Gastrocnemius medialis (tissue), 4 donors: ENCODE measurements around the gene ZRANB3.

ENCODE experiments used
- POLR2A ChIP-seq, 2 donors: fragments of 450-650 bp; IDR thresholded peaks; one replicate each; pipeline ENCODE4 v1.6.1; 2017; ENCODE audit warnings: antibody characterized with exemption in 2 of 2, mild to moderate bottlenecking in 2 of 2, moderate library complexity in 2 of 2
- TF ChIP-seq, protein P1 (sequence below), 5 experiments: fragments of 450-650 bp in 3 of 5; fragments of 200-600 bp in 2 of 5; sonication (generic) in 2 of 5; IDR thresholded peaks in 4 of 5; conservative IDR thresholded peaks in 1 of 5; 1 replicate in 4 of 5; 2 replicates in 1 of 5; pipeline ENCODE4 v1.5.1; 2016 to 2019; ENCODE audit warnings: antibody characterized with exemption in 5 of 5, mild to moderate bottlenecking in 3 of 5, moderate library complexity in 3 of 5

DNA sequence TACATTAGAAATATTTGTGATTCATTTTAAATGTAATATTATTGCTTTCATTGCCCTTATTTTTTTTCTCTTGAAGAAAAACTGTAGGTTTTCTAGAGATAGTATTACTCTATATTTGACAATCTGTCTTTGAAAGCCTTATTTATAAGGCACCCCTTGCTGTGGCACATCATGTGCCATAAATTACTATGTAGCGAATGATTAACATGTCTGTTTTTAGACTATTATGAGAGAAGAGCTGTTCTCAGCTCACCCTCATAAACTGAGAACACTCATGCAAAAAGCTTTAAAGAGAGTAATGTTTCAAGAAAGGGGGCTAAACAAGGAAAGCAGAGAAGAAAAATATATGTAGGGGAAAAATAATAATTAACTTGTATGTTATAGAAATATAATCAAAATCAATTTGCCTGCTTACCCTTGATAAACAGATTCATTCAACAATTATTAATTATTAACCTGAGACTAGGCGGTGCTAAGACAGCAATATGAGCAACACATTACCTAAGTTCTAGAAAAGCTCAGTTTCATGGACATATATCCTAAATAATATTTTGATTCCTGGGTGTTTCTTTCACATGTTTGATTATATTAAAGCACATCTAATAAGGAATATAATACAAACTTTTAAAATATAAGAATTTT lies 409.9 kb downstream of the ZRANB3 start:
- TF ChIP-seq, protein P1, sequence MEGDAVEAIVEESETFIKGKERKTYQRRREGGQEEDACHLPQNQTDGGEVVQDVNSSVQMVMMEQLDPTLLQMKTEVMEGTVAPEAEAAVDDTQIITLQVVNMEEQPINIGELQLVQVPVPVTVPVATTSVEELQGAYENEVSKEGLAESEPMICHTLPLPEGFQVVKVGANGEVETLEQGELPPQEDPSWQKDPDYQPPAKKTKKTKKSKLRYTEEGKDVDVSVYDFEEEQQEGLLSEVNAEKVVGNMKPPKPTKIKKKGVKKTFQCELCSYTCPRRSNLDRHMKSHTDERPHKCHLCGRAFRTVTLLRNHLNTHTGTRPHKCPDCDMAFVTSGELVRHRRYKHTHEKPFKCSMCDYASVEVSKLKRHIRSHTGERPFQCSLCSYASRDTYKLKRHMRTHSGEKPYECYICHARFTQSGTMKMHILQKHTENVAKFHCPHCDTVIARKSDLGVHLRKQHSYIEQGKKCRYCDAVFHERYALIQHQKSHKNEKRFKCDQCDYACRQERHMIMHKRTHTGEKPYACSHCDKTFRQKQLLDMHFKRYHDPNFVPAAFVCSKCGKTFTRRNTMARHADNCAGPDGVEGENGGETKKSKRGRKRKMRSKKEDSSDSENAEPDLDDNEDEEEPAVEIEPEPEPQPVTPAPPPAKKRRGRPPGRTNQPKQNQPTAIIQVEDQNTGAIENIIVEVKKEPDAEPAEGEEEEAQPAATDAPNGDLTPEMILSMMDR (IDR thresholded peaks at IDR 0.05 in 4 of 5, conservative IDR thresholded peaks at IDR 0.05 in 1 of 5): no peak
- TF ChIP-seq POLR2A (IDR thresholded peaks at IDR 0.05): no peak
